HepG2 (cell line): ENCODE results near the gene ACTRT2. TPM values are rescaled to one million over a fixed set of nuclear protein-coding genes. Genes with fewer than 3 reads are reported as not detected.
A peak's percentile ranks its signal among the peaks of the same experiment; 100 is the strongest.

ENCODE experiments used
- ARHGAP35 ChIP-seq: sonication (generic); formaldehyde crosslinking; IDR thresholded peaks from 2 replicates; pipeline ENCODE4 v1.9.0; 2022; ENCODE audit warnings: mild to moderate bottlenecking, inconsistent platforms, moderate library complexity, missing genetic modification reagents, borderline replicate concordance
- BCLAF1 ChIP-seq: fragments of 450-650 bp; IDR thresholded peaks from 2 replicates; pipeline ENCODE4 v1.6.1; 2017; ENCODE audit warnings: mild to moderate bottlenecking
- FIP1L1 ChIP-seq: fragments of 200-400 bp; formaldehyde crosslinking; IDR thresholded peaks from 2 replicates; pipeline ENCODE4 v1.6.1; 2018; ENCODE audit warnings: low read depth, mild to moderate bottlenecking, low read length, moderate library complexity, borderline replicate concordance; ENCODE audit not compliant: insufficient read depth
- FOXP1 ChIP-seq, 2 experiments: fragments of 450-650 bp in 1 of 2; IDR thresholded peaks; 2 replicates each; pipeline ENCODE4 v1.6.1; 2017 to 2018; ENCODE audit warnings: antibody characterized with exemption in 1 of 2
- HOXA3 ChIP-seq: sonication (generic); formaldehyde crosslinking; IDR thresholded peaks from 2 replicates; pipeline ENCODE4 v1.5.0; 2020; ENCODE audit warnings: missing genetic modification reagents
- IRF9 ChIP-seq: sonication (generic); formaldehyde crosslinking; IDR thresholded peaks from 2 replicates; pipeline ENCODE4 v1.8.0; 2022; ENCODE audit warnings: missing genetic modification reagents, mild to moderate bottlenecking, borderline replicate concordance
- KLF13 ChIP-seq: sonication (generic); formaldehyde crosslinking; IDR thresholded peaks from 2 replicates; pipeline ENCODE4 v1.4.0; 2020; ENCODE audit warnings: mild to moderate bottlenecking, missing genetic modification reagents
- MBD4 ChIP-seq: IDR thresholded peaks from 2 replicates; pipeline ENCODE4 v1.6.1; 2012; ENCODE audit warnings: low read length, inconsistent platforms, borderline replicate concordance
- MLLT10 ChIP-seq: sonication (generic); formaldehyde crosslinking; IDR thresholded peaks from 2 replicates; pipeline ENCODE4 v1.4.0; 2020; ENCODE audit warnings: missing genetic modification reagents
- NCOA2 ChIP-seq: sonication (generic); formaldehyde crosslinking; IDR thresholded peaks from 2 replicates; pipeline ENCODE4 v1.8.0; 2022; ENCODE audit warnings: inconsistent platforms
- NFIB ChIP-seq: sonication (generic); formaldehyde crosslinking; IDR thresholded peaks from 2 replicates; pipeline ENCODE4 v1.9.0; 2021; ENCODE audit warnings: missing genetic modification reagents, mild to moderate bottlenecking, borderline replicate concordance
- NONO ChIP-seq, 2 experiments: fragments of 450-650 bp in 1 of 2; sonication (generic) in 1 of 2; formaldehyde crosslinking in 1 of 2; IDR thresholded peaks in 1 of 2; conservative IDR thresholded peaks in 1 of 2; 2 replicates each; pipeline versions ENCODE4 v1.6.1 to v1.8.0; 2017 to 2022; ENCODE audit warnings: mild to moderate bottlenecking in 1 of 2, missing genetic modification reagents in 1 of 2, moderate library complexity in 1 of 2
- RBFOX2 ChIP-seq: fragments of 200-400 bp; formaldehyde crosslinking; IDR thresholded peaks from 2 replicates; pipeline ENCODE4 v1.6.1; 2017; ENCODE audit warnings: low read depth, mild to moderate bottlenecking, low read length
- YEATS4 ChIP-seq: sonication (generic); formaldehyde crosslinking; IDR thresholded peaks from 2 replicates; pipeline ENCODE4 v1.4.0; 2020; ENCODE audit warnings: missing genetic modification reagents, borderline replicate concordance
- ZFP82 ChIP-seq: sonication (generic); formaldehyde crosslinking; IDR thresholded peaks from 2 replicates; pipeline ENCODE4 v1.5.1; 2020; ENCODE audit warnings: mild to moderate bottlenecking, missing genetic modification reagents, borderline replicate concordance
- ZNF251 ChIP-seq: sonication (generic); formaldehyde crosslinking; IDR thresholded peaks from 2 replicates; pipeline ENCODE4 v1.9.0; 2021; ENCODE audit warnings: mild to moderate bottlenecking, missing genetic modification reagents
- ZNF30 ChIP-seq: sonication (generic); formaldehyde crosslinking; IDR thresholded peaks from 2 replicates; pipeline ENCODE4 v1.5.0; 2020; ENCODE audit warnings: mild to moderate bottlenecking, missing genetic modification reagents
- ZNF382 ChIP-seq: sonication (generic); formaldehyde crosslinking; IDR thresholded peaks from 2 replicates; pipeline ENCODE4 v1.5.0; 2020; ENCODE audit warnings: missing genetic modification reagents, mild to moderate bottlenecking, borderline replicate concordance
- ZNF431 ChIP-seq: sonication (generic); formaldehyde crosslinking; IDR thresholded peaks from 2 replicates; pipeline ENCODE4 v1.9.0; 2022; ENCODE audit warnings: missing genetic modification reagents, low read depth, mild to moderate bottlenecking, borderline replicate concordance
- ZNF513 ChIP-seq: sonication (generic); formaldehyde crosslinking; conservative IDR thresholded peaks from 2 replicates; pipeline ENCODE4 v1.5.0; 2020; ENCODE audit warnings: missing genetic modification reagents
- ZNF777 ChIP-seq: sonication (generic); formaldehyde crosslinking; IDR thresholded peaks from 2 replicates; pipeline ENCODE4 v1.4.0; 2020; ENCODE audit warnings: missing genetic modification reagents
- ZNF790 ChIP-seq: sonication (generic); formaldehyde crosslinking; IDR thresholded peaks from 2 replicates; pipeline ENCODE4 v1.8.0; 2022; ENCODE audit warnings: missing genetic modification reagents, mild to moderate bottlenecking, borderline replicate concordance
- ZNF83 ChIP-seq: sonication (generic); formaldehyde crosslinking; IDR thresholded peaks from 2 replicates; pipeline ENCODE4 v1.4.0; 2020; ENCODE audit warnings: missing genetic modification reagents, mild to moderate bottlenecking, borderline replicate concordance
- ZNF878 ChIP-seq: sonication (generic); formaldehyde crosslinking; IDR thresholded peaks from 2 replicates; pipeline ENCODE4 v1.8.1; 2023; ENCODE audit warnings: mild to moderate bottlenecking, missing genetic modification reagents, moderate library complexity
- polyA plus RNA-seq, 8 experiments: library from polyadenylated mRNA; depleted of rRNA in 3 of 8; stranded (reverse) in 7 of 8; unstranded in 1 of 8; fragments of >200 nt; fragmentation: Illumina TruSeq in 4 of 8; extraction: Trizol in 4 of 8; gene quantifications; 2 replicates each; pipeline versions ENCODE4 v1.2.1 to v1.2.3, GENCODE V29; 2011 to 2016; ENCODE audit warnings: low read depth in 4 of 8, missing spikeins in 1 of 8, mixed read lengths in 1 of 8; ENCODE audit not compliant: insufficient read depth in 1 of 8
- total RNA-seq, 5 experiments: library from RNA; depleted of rRNA; stranded (reverse); fragments of >200 nt; fragmentation: Illumina TruSeq; extraction: Trizol; gene quantifications; 2 replicates each; pipeline ENCODE4 v1.2.3, GENCODE V29; 2016; ENCODE audit warnings: low read depth in 1 of 5

ACTRT2 gene
- total and polyA plus RNA-seq, 2 of the 13 experiments (the other 11 are each of a cell fraction or from before 2014, with no cell fraction given), result not detected

- TF ChIP-seq NCOA2 (CRISPR knock-in tag) (no peak), NFIB (CRISPR knock-in tag) (no peak), ZFP82 (CRISPR knock-in tag) (peak; percentile 57; the same call in 1 of the 2 replicates), ARHGAP35 (CRISPR knock-in tag) (no peak), MBD4 (no peak), ZNF513 (CRISPR knock-in tag) (no peak), ZNF777 (CRISPR knock-in tag) (peak; percentile 75), ZNF790 (no peak), ZNF431 (no peak), ZNF251 (no peak), ZNF878 (CRISPR knock-in tag) (no peak), FIP1L1 (no peak), KLF13 (no peak), ZNF83 (CRISPR knock-in tag) (0 out of 2 replicates have a peak, but pooled peaks have one; percentile 23), NONO (IDR thresholded peaks at IDR 0.05) (no peak), NONO (CRISPR knock-in tag; conservative IDR thresholded peaks at IDR 0.05) (no peak; the same call in 1 of the 2 replicates), BCLAF1 (no peak), RBFOX2 (peak; percentile 62; the same call in 1 of the 2 replicates), YEATS4 (peak; percentile 53; the same call in 1 of the 2 replicates), HOXA3 (CRISPR knock-in tag) (peak; percentile 44; the same call in 1 of the 2 replicates), ZNF382 (CRISPR knock-in tag) (no peak), ZNF30 (no peak), MLLT10 (CRISPR knock-in tag) (no peak), FOXP1 (IDR thresholded peaks at IDR 0.05) (no peak), FOXP1 (CRISPR knock-in tag; IDR thresholded peaks at IDR 0.05) (no peak), IRF9 (CRISPR knock-in tag) (peak; percentile 61; the same call in 1 of the 2 replicates)
Measured at GRCh38 chr1:3070644-3071564, 49.6 kb downstream of the ACTRT2 start (continued).
